ENCODE results near the gene MAP3K3. TPM values are rescaled to one million over a fixed set of nuclear protein-coding genes. Genes with fewer than 3 reads are reported as not detected.

The MAP3K3 gene
- polyA plus RNA-seq, 2 of the 4 experiments (the other 2 are of a cell fraction) = 10.8 to 11.2 TPM

GRCh38 chr17:63735691-63736090, 113.5 kb downstream of the MAP3K3 start:
- no peak overlapping the region for H3K4me2 ChIP-seq
- no peak for TF ChIP-seq RFX5 (IDR thresholded peaks at IDR 0.05)
- no peak for TF ChIP-seq NFE2L2 (conservative IDR thresholded peaks at IDR 0.05; ENCODE audit: low read length)
- TF ChIP-seq USF2 (IDR thresholded peaks at IDR 0.05) = no peak
- TF ChIP-seq SREBF2 (IDR thresholded peaks at IDR 0.05) = no peak
- TF ChIP-seq BCL3 (IDR thresholded peaks at IDR 0.05) = no peak
- no peak for TF ChIP-seq PBX3 (IDR thresholded peaks at IDR 0.05)
- no peak for ATAC-seq
- no peak for DNase-seq (ENCODE audit: low read depth in 1 of 2, low spot score in 1 of 2)
- no peaks in the 10 kb centered on the region for H3K9me3 ChIP-seq
- ChIA-PET CTCF (interaction anchor here (0.7 to 1.5 kb wide), 5 partner anchors 11 to 124 kb away, joined by 3 to 4 read pairs (median 4); no protein-coding TSS in a partner anchor), POLR2A (interaction anchor here (0.7 to 1.2 kb wide), 2 partner anchors 14 to 38 kb away, joined by 4 to 5 read pairs; partner anchors contain the start of genes CCDC47 and DDX42)
- H3K4me1 ChIP-seq = peaks cover 9% of the 10 kb centered on the region; the same call in 2 of the 3 replicates
- FAIRE-seq = no peak
- 94% methylated on average over 8 of the region's 8 CpGs for WGBS (ENCODE audit: missing lambda C conversion rate)
- H3K27ac ChIP-seq = no peak overlapping the region
- H3K4me3 ChIP-seq = no peak overlapping the region

GRCh38 chr17:63740464-63741142, 118.4 kb downstream of the MAP3K3 start:
- ChIA-PET CTCF (interaction anchor here (0.6 to 1.0 kb wide), 2 partner anchors 14 to 129 kb away, joined by 3 read pairs; no protein-coding TSS in a partner anchor), POLR2A (interaction anchor here (1.0 to 1.6 kb wide), 3 partner anchors 33 to 118 kb away, joined by 3 to 10 read pairs (median 4); partner anchors contain the start of genes CCDC47, DDX42 and MAP3K3)
- peak overlapping the region; percentile 89 to 95 for H3K27ac ChIP-seq
- FAIRE-seq (no peak), ATAC-seq (0 out of 6 replicates have a peak, but pooled peaks of 1 of the 2 experiments have one; percentile 2), DNase-seq (ENCODE audit: low read depth in 1 of 2, low spot score in 1 of 2) (no peak)
- no peaks in the 10 kb centered on the region for H3K9me3 ChIP-seq
- 46% methylated on average over 12 of the region's 12 CpGs for WGBS (ENCODE audit: missing lambda C conversion rate)
- peak overlapping the region; percentile 78 for H3K4me3 ChIP-seq
- TF ChIP-seq NR3C1 (IDR thresholded peaks at IDR 0.05) (no peak), POLR2AphosphoS2 (conservative IDR thresholded peaks at IDR 0.05; ENCODE audit: low read length) (no peak), ZC3H11A (IDR thresholded peaks at IDR 0.05) (no peak), CTCF (IDR thresholded peaks at IDR 0.05) (no peak), ATOH8 (CRISPR knock-in tag; IDR thresholded peaks at IDR 0.05; ENCODE audit: low read depth) (no peak), CBX2 (IDR thresholded peaks at IDR 0.05; ENCODE audit: borderline replicate concordance, low read depth) (no peak), HOXB13 (CRISPR knock-in tag; IDR thresholded peaks at IDR 0.05; ENCODE audit: low read depth) (no peak), HMGXB4 (CRISPR knock-in tag; IDR thresholded peaks at IDR 0.05; ENCODE audit: borderline replicate concordance) (no peak)
- peaks cover 14% of the 10 kb centered on the region for H3K4me1 ChIP-seq
- peak overlapping the region; percentile 94 for H3K4me2 ChIP-seq

Data from A549 (cell line).